CD4-positive, CD25-positive, alpha-beta regulatory T cell (primary cell): ENCODE measurements around the gene BLACAT1. TPM values are rescaled to one million over a fixed set of nuclear protein-coding genes. Genes with fewer than 3 reads are reported as not detected.

ENCODE experiments used
- ATAC-seq, 2 donors: fragments of 150-1000 bp; cut with Tn5 transposase; one replicate each; pipeline ENCODE4 v1.10.0; 2021; ENCODE audit warnings: low read depth in 2 of 2, moderate number of reproducible peaks in 2 of 2, moderate library complexity in 1 of 2
- DNase-seq, 3 donors: peaks; one replicate each; pipeline versions ENCODE4 v3.0.0 to v3.0.0-alpha.2; 2012 to 2022; ENCODE audit warnings: mixed read lengths in 1 of 3
- H3K27ac ChIP-seq: one replicate; pipeline ENCODE4 v1.7.0; 2013; ENCODE audit warnings: mild to moderate bottlenecking, low read length; ENCODE audit not compliant: insufficient read depth, poor library complexity, severe bottlenecking
- H3K27me3 ChIP-seq: one replicate; pipeline ENCODE4 v1.7.0; 2013; ENCODE audit warnings: low read length; ENCODE audit not compliant: control insufficient read depth, insufficient read depth
- H3K36me3 ChIP-seq: one replicate; pipeline ENCODE4 v1.7.0; 2013; ENCODE audit warnings: mild to moderate bottlenecking, low read length, moderate library complexity; ENCODE audit not compliant: control insufficient read depth, insufficient read depth
- H3K4me1 ChIP-seq: 2 replicates; pipeline ENCODE4 v1.7.0; 2013; ENCODE audit warnings: mild to moderate bottlenecking, low read length; ENCODE audit not compliant: insufficient read depth, control insufficient read depth, poor library complexity, severe bottlenecking
- H3K4me3 ChIP-seq: one replicate; pipeline ENCODE4 v1.7.0; 2013; ENCODE audit warnings: low read depth, mild to moderate bottlenecking, low read length, moderate library complexity
- H3K9me3 ChIP-seq, 2 experiments: 1 replicate in 1 of 2; 2 replicates in 1 of 2; pipeline ENCODE4 v1.7.0; 2013; ENCODE audit warnings: low read length in 2 of 2, mild to moderate bottlenecking in 1 of 2, moderate library complexity in 1 of 2; ENCODE audit not compliant: control insufficient read depth in 2 of 2
- H3K27ac Mint-ChIP-seq, 3 donors: one replicate each; pipeline ENCODE4 v1.8.0; 2020 to 2022; ENCODE audit warnings: mild to moderate bottlenecking in 3 of 3, mixed read lengths in 3 of 3, moderate library complexity in 2 of 3
- H3K27me3 Mint-ChIP-seq: one replicate; pipeline ENCODE4 v1.8.0; 2022; ENCODE audit warnings: mild to moderate bottlenecking, mixed read lengths
- H3K36me3 Mint-ChIP-seq: one replicate; pipeline ENCODE4 v1.8.0; 2020; ENCODE audit warnings: mixed read lengths
- H3K4me1 Mint-ChIP-seq, 4 donors: one replicate each; pipeline ENCODE4 v1.8.0; 2020 to 2022; ENCODE audit warnings: mixed read lengths in 4 of 4, mild to moderate bottlenecking in 1 of 4
- H3K4me3 Mint-ChIP-seq, 4 donors: one replicate each; pipeline ENCODE4 v1.8.0; 2020 to 2022; ENCODE audit warnings: mild to moderate bottlenecking in 4 of 4, mixed read lengths in 4 of 4, moderate library complexity in 3 of 4
- H3K9me3 Mint-ChIP-seq, 7 donors: one replicate each; pipeline ENCODE4 v1.8.0; 2020 to 2022; ENCODE audit warnings: mixed read lengths in 7 of 7, mild to moderate bottlenecking in 3 of 7, moderate library complexity in 2 of 7
- polyA plus RNA-seq, 4 donors: library from polyadenylated mRNA; unstranded; fragments of 300-500 nt; fragmentation: Illumina TruSeq; gene quantifications; one replicate each; pipeline ENCODE4 v1.2.3, GENCODE V29; 2021
- total RNA-seq: library from RNA; stranded (reverse); gene quantifications from one replicate; pipeline ENCODE4 v1.2.3, GENCODE V29; 2022

Gene BLACAT1
- total and polyA plus RNA-seq, 5 donors from 2014 or later = 0.15 TPM; not detected in 4

- Mint-ChIP-seq H3K27ac (no peak overlapping the region), H3K9me3 (peaks cover 0 to 2% (median 0%) of the 10 kb centered on the region in 7 donors), H3K4me3 (no peak overlapping the region), H3K36me3 (no peaks in the 10 kb centered on the region), H3K4me1 (peaks cover 0 to 14% (median under 1%) of the 10 kb centered on the region in 4 donors), H3K27me3 (peaks cover 26% of the 10 kb centered on the region)
- Histone ChIP-seq H3K36me3 (no peaks in the 10 kb centered on the region), H3K9me3 (no peaks in the 10 kb centered on the region), H3K4me1 (peaks cover 3% of the 10 kb centered on the region), H3K4me3 (no peak overlapping the region), H3K27ac (no peak overlapping the region), H3K27me3 (peaks cover 2% of the 10 kb centered on the region)
- DNase-seq (no peak), ATAC-seq (no peak)
Observed at GRCh38 chr1:205499789-205500188, 43.9 kb upstream of the BLACAT1 start.

- DNase-seq (no peak), ATAC-seq (no peak)
- Histone ChIP-seq H3K4me3 (no peak overlapping the region), H3K36me3 (no peaks in the 10 kb centered on the region), H3K27me3 (peaks cover 2% of the 10 kb centered on the region), H3K4me1 (no peaks in the 10 kb centered on the region), H3K27ac (no peak overlapping the region), H3K9me3 (no peaks in the 10 kb centered on the region)
- Mint-ChIP-seq H3K27ac (no peak overlapping the region), H3K27me3 (peaks cover 10% of the 10 kb centered on the region), H3K4me1 (no peaks in the 10 kb centered on the region), H3K4me3 (no peak overlapping the region), H3K9me3 (peaks cover 0 to 2% (median 0%) of the 10 kb centered on the region in 7 donors), H3K36me3 (no peaks in the 10 kb centered on the region)
Observed at GRCh38 chr1:205497351-205497750, 41.5 kb upstream of the BLACAT1 start.

DNA sequence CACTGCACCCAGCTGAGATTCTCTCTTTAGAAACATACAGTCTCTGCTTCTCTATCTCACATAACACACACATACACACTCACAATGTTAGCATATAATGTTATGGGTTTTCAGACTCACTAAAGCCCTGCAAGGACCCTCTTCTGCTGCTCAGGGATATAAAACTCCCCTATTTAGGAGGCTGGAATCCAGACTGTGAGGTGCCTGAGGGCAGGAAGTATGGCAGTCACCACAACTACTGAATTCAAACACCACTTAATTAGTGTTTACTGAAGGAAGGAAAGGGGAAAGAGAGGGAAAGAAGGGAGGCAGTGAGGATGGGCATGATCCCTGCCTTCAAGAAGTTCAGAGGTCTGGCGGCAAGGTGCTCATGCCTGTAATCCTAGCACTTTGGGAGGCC is 40.8 kb upstream of the BLACAT1 start:
- H3K27ac Mint-ChIP-seq = no peak overlapping the region
- H3K27me3 Mint-ChIP-seq = peaks cover 14% of the 10 kb centered on the region
- Histone ChIP-seq H3K27me3 (peaks cover 2% of the 10 kb centered on the region), H3K9me3 (no peaks in the 10 kb centered on the region), H3K4me3 (no peak overlapping the region), H3K4me1 (no peaks in the 10 kb centered on the region), H3K27ac (no peak overlapping the region), H3K36me3 (no peaks in the 10 kb centered on the region)
- H3K9me3 Mint-ChIP-seq = peaks cover 0 to 2% (median 0%) of the 10 kb centered on the region in 7 donors
- H3K4me3 Mint-ChIP-seq = no peak overlapping the region
- DNase-seq (no peak), ATAC-seq (no peak)
- H3K4me1 Mint-ChIP-seq = no peaks in the 10 kb centered on the region
- no peaks in the 10 kb centered on the region for H3K36me3 Mint-ChIP-seq

DNA sequence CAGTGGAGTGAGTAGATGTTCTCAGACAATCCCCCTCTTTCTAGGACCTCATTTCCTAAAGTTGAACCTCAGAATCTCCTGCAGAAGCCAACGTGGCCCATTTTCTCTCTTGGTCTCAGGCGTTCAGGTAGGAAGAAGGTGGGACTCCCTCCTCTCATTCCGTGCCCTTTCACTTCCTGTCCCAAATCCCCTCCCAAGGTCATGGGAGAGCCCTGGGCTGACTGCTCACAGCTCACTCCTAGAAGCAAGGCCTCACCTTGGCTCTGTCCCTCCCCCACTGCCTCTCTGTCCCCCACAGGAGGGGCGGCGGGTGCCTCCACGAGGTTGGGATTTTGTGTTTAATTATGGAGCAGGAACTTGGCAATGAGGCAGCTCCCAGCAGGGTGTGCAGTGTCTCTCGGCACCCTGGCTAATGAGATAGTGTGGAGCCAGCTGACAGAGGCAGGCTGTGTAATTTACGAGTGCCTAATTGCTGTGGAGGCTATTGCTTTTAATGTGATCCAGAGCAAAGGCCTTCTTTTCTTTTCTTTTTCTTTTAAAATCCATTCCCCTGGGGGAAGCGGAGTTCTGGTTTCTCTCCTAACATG is 39.5 kb upstream of the BLACAT1 start:
- Mint-ChIP-seq H3K27me3 (peaks cover 25% of the 10 kb centered on the region), H3K9me3 (peaks cover 0 to 2% (median 0%) of the 10 kb centered on the region in 7 donors), H3K36me3 (no peaks in the 10 kb centered on the region), H3K27ac (no peak overlapping the region), H3K4me3 (no peak overlapping the region), H3K4me1 (no peaks in the 10 kb centered on the region)
- H3K27ac ChIP-seq = no peak overlapping the region
- no peaks in the 10 kb centered on the region for H3K36me3 ChIP-seq
- no peaks in the 10 kb centered on the region for H3K9me3 ChIP-seq
- no peak for ATAC-seq
- H3K27me3 ChIP-seq = peaks cover 2% of the 10 kb centered on the region
- DNase-seq = no peak
- H3K4me1 ChIP-seq = no peaks in the 10 kb centered on the region
- no peak overlapping the region for H3K4me3 ChIP-seq

GRCh38 chr1:205494115-205494514 is 38.3 kb upstream of the BLACAT1 start:
- peaks cover 3% of the 10 kb centered on the region for H3K27me3 ChIP-seq
- DNase-seq (no peak), ATAC-seq (no peak)
- no peaks in the 10 kb centered on the region for H3K36me3 ChIP-seq
- Mint-ChIP-seq H3K9me3 (peaks cover 0 to 2% (median 0%) of the 10 kb centered on the region in 7 donors), H3K4me3 (no peak overlapping the region), H3K36me3 (no peaks in the 10 kb centered on the region), H3K27ac (no peak overlapping the region), H3K27me3 (peaks cover 37% of the 10 kb centered on the region), H3K4me1 (no peaks in the 10 kb centered on the region)
- H3K4me1 ChIP-seq = no peaks in the 10 kb centered on the region
- no peak overlapping the region for H3K27ac ChIP-seq
- no peak overlapping the region for H3K4me3 ChIP-seq
- H3K9me3 ChIP-seq = no peaks in the 10 kb centered on the region

DNA sequence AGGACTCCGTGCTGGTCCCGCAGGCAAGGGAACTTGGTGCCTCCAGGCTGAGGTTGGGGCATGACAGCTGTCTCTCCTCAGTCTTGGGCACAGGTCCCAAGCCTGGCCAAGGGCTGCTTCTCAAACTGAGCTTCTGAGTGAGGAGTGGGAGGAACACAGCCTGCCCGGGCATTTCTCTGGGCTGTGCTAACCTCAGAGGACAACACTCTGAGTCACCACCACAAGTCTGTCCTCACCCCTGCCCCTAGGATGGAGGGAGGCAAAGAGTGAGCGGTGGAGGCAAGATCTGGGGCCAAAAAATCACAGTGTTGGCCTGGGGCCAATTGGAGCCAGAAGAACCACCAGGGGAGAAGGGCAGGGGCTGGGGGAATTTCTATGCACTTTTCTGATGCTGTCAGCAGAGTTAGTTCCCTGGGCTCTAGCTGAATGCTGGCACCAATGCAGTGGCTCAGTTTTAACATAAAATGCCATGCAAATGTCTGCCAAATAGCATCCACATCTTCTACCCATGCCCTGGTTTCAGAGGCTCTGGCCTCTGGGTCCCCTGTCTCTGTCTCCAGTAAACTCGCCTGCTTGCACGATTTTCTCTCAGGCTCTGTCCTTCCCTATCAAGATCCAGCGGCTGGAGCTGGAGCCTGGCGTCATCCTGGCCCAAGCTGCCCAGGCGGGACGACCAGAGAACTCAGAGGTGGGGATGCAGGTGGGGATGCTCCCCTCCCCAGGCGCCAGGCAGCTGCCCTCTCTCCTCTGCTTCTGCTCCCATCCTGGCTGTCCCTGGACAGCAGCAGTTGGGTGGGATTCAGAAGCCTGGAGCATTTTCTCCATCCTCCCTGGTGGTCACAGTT is 37.6 kb upstream of the BLACAT1 start:
- Histone ChIP-seq H3K27ac (no peak overlapping the region), H3K36me3 (no peaks in the 10 kb centered on the region), H3K27me3 (peaks cover 4% of the 10 kb centered on the region), H3K4me3 (no peak overlapping the region), H3K4me1 (no peaks in the 10 kb centered on the region), H3K9me3 (no peaks in the 10 kb centered on the region)
- H3K9me3 Mint-ChIP-seq = peaks cover 0 to 2% (median 0%) of the 10 kb centered on the region in 7 donors
- ATAC-seq = no peak
- no peak overlapping the region for H3K4me3 Mint-ChIP-seq
- no peak for DNase-seq
- H3K27me3 Mint-ChIP-seq = peaks cover 44% of the 10 kb centered on the region
- H3K4me1 Mint-ChIP-seq = no peaks in the 10 kb centered on the region
- no peak overlapping the region for H3K27ac Mint-ChIP-seq
- H3K36me3 Mint-ChIP-seq = no peaks in the 10 kb centered on the region

DNA sequence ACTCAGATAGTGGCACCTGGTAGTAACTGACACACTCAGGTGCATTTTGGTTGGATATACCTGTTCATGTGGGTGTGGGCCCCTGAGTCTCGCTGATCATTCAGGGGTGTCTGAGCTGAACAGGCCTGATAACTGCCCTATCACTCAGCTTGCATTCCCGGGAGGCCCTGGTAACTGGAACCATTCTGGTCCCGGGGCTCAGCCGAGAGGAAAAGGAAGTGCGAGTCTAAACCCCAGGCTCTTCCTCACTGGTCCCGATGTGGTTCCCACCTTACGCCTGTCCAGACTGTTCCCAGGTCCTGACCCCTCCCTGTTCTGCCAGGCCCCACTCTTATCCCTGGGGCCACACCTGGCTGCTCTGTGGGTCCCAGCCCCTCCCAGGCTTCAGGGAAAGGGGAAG is 36.9 kb upstream of the BLACAT1 start:
- no peaks in the 10 kb centered on the region for H3K4me1 ChIP-seq
- H3K27me3 Mint-ChIP-seq = peaks cover 50% of the 10 kb centered on the region

More for the DNA sequence above, 36.9 kb upstream of the BLACAT1 start:
- Mint-ChIP-seq H3K4me1 (no peaks in the 10 kb centered on the region), H3K36me3 (no peaks in the 10 kb centered on the region), H3K4me3 (no peak overlapping the region), H3K27ac (no peak overlapping the region), H3K9me3 (peaks cover 0 to 2% (median 0%) of the 10 kb centered on the region in 7 donors)
- no peak for DNase-seq
- Histone ChIP-seq H3K4me3 (no peak overlapping the region), H3K27me3 (peaks cover 4% of the 10 kb centered on the region), H3K27ac (no peak overlapping the region), H3K36me3 (no peaks in the 10 kb centered on the region), H3K9me3 (no peaks in the 10 kb centered on the region)
- ATAC-seq = no peak
